Stimulated activated CD8-positive, alpha-beta memory T cell treated with anti-CD3 and anti-CD28 coated beads, Interleukin-7, amount 100 ng/mL, for 48 hours (primary cell): ENCODE data around the gene EXTL1.

Source experiments
- DNase-seq, 2 donors: peaks; one replicate each; pipeline ENCODE4 v3.0.0-alpha.2; 2020; ENCODE audit warnings: low read depth in 1 of 2; ENCODE audit errors: extremely low read depth in 1 of 2

The EXTL1 gene

GRCh38 chr1:26066857-26067256 lies 45.3 kb downstream of the EXTL1 start:
- DNase-seq, result no peak

GRCh38 chr1:26067432-26067911 lies 45.9 kb downstream of the EXTL1 start, which contains the start of gene TRIM63:
TRIM63 (minus strand) TSS chr1:26067630; CDS start chr1:26067494, 136 bp downstream.
- DNase-seq, result no peak

GRCh38 chr1:26069941-26070295 lies 48.3 kb downstream of the EXTL1 start:
- DNase-seq, result no peak

GRCh38 chr1:26070296-26070962 lies 48.9 kb downstream of the EXTL1 start:
- no peak for DNase-seq

GRCh38 chr1:26070963-26071342 lies 49.4 kb downstream of the EXTL1 start:
- no peak for DNase-seq

- no peak for DNase-seq
These were observed 50.7 kb downstream of the EXTL1 start for GRCh38 chr1:26072305-26072704.

GRCh38 chr1:26075421-26076144 lies 54.0 kb downstream of the EXTL1 start:
- no peak for DNase-seq

GRCh38 chr1:26077524-26077923 lies 55.9 kb downstream of the EXTL1 start:
- no peak for DNase-seq

- DNase-seq, result no peak
These were observed 57.0 kb downstream of the EXTL1 start for GRCh38 chr1:26078286-26079177.

GRCh38 chr1:26079178-26079563 lies 57.6 kb downstream of the EXTL1 start:
- no peak for DNase-seq

GRCh38 chr1:26079960-26080814 lies 58.6 kb downstream of the EXTL1 start:
- DNase-seq, result no peak

- no peak for DNase-seq
These were observed 59.9 kb downstream of the EXTL1 start for GRCh38 chr1:26081267-26082019.

GRCh38 chr1:26082020-26082350 lies 60.4 kb downstream of the EXTL1 start:
- DNase-seq, result no peak

GRCh38 chr1:26083208-26083607 lies 61.6 kb downstream of the EXTL1 start:
- no peak for DNase-seq

- DNase-seq, result no peak
These were observed 62.6 kb downstream of the EXTL1 start for GRCh38 chr1:26084091-26084561.

- no peak for DNase-seq
These were observed 63.3 kb downstream of the EXTL1 start for GRCh38 chr1:26084844-26085243.
